Forelimb muscle (tissue), 1 donor: ENCODE data around the gene C19orf67. TPM values are rescaled to one million over a fixed set of nuclear protein-coding genes. Genes with fewer than 3 reads are reported as not detected.
"Not testable (repeated sequence)": the region's sequence is repeated elsewhere in the genome, so short reads cannot be mapped to it uniquely, and the experiment has no call there.

Experiments used
- DNase-seq: peaks from one replicate; pipeline ENCODE4 v3.0.0-alpha.2; 2013; ENCODE audit warnings: low read depth
- polyA plus RNA-seq: library from polyadenylated mRNA; unstranded; fragments of 120-200 nt; gene quantifications from one replicate; pipeline ENCODE4 v1.2.1, GENCODE V29; 2013; ENCODE audit not compliant: insufficient read length

The C19orf67 gene
- polyA plus RNA-seq, 1 donor, result not detected

GRCh38 chr19:14056741-14057356, 28.7 kb downstream of the C19orf67 start:
- no peak for DNase-seq

GRCh38 chr19:14056069-14056666, 29.4 kb downstream of the C19orf67 start:
- DNase-seq, result no peak

- no peak for DNase-seq
Observed at GRCh38 chr19:14055396-14055795, 30.2 kb downstream of the C19orf67 start.

- no peak for DNase-seq
Observed at GRCh38 chr19:14054721-14055120, 30.9 kb downstream of the C19orf67 start.

- no peak for DNase-seq
Observed at GRCh38 chr19:14054099-14054498, 31.5 kb downstream of the C19orf67 start.

GRCh38 chr19:14053500-14053899, 32.1 kb downstream of the C19orf67 start:
- no peak for DNase-seq

GRCh38 chr19:14053032-14053431, 32.6 kb downstream of the C19orf67 start:
- no peak for DNase-seq

GRCh38 chr19:14052470-14052869, 33.1 kb downstream of the C19orf67 start:
- no peak for DNase-seq

GRCh38 chr19:14051980-14052379, 33.6 kb downstream of the C19orf67 start:
- no peak for DNase-seq

- DNase-seq, result not testable (repeated sequence)
Observed at GRCh38 chr19:14050961-14051360, 34.6 kb downstream of the C19orf67 start.

GRCh38 chr19:14050512-14050911, 35.1 kb downstream of the C19orf67 start:
- no peak for DNase-seq

GRCh38 chr19:14048443-14049153, 37.0 kb downstream of the C19orf67 start:
- DNase-seq, result no peak

- not testable (repeated sequence) for DNase-seq
Observed at GRCh38 chr19:14047866-14048265, 37.7 kb downstream of the C19orf67 start.

- DNase-seq, result peak; percentile 62
Observed at GRCh38 chr19:14042659-14043608, 42.6 kb downstream of the C19orf67 start.

- DNase-seq, result no peak
Observed at GRCh38 chr19:14039181-14039580, 46.4 kb downstream of the C19orf67 start.

GRCh38 chr19:14035706-14036105, 49.9 kb downstream of the C19orf67 start:
- no peak for DNase-seq

- DNase-seq, result not testable (repeated sequence)
Observed at GRCh38 chr19:14035159-14035558, 50.4 kb downstream of the C19orf67 start.

- no peak for DNase-seq
Observed at GRCh38 chr19:14033946-14034345, 51.6 kb downstream of the C19orf67 start.

- DNase-seq, result no peak
Observed at GRCh38 chr19:14031719-14032480, 53.7 kb downstream of the C19orf67 start, which contains the start of gene IL27RA. Gene IL27RA, plus strand, starts transcription at chr19:14031762. Its CDS starts 111 bp downstream, at chr19:14031873.
